8988T (cell line): ENCODE data around the gene MRTFB.

Experiments used
- DNase-seq: peaks from one replicate; pipeline ENCODE4 v3.0.0; 2011

MRTFB gene

GRCh38 chr16:14069818-14070217 lies 1.3 kb upstream of the MRTFB start:
- no peak for DNase-seq

- DNase-seq: no peak
These were observed 603 bp upstream of the MRTFB start for GRCh38 chr16:14070555-14070876.

GRCh38 chr16:14071576-14072271 lies 605 bp downstream of the MRTFB start:
- no peak for DNase-seq

GRCh38 chr16:14072360-14072759 lies 1.2 kb downstream of the MRTFB start:
- DNase-seq: no peak

- no peak for DNase-seq
These were observed 3.4 kb downstream of the MRTFB start for GRCh38 chr16:14074544-14074943.

GRCh38 chr16:14077918-14078317 lies 6.8 kb downstream of the MRTFB start:
- DNase-seq: no peak

GRCh38 chr16:14086477-14086876 lies 15.4 kb downstream of the MRTFB start:
- DNase-seq: no peak

- no peak for DNase-seq
These were observed 16.1 kb downstream of the MRTFB start for GRCh38 chr16:14087181-14087580.

GRCh38 chr16:14087590-14088154 lies 16.6 kb downstream of the MRTFB start:
- DNase-seq: no peak

- no peak for DNase-seq
These were observed 17.1 kb downstream of the MRTFB start for GRCh38 chr16:14088155-14088753.

GRCh38 chr16:14089283-14089823 lies 18.2 kb downstream of the MRTFB start:
- no peak for DNase-seq

GRCh38 chr16:14092561-14092960 lies 21.4 kb downstream of the MRTFB start:
- DNase-seq: no peak

- no peak for DNase-seq
These were observed 24.9 kb downstream of the MRTFB start for GRCh38 chr16:14095883-14096551.

GRCh38 chr16:14097182-14097959 lies 26.3 kb downstream of the MRTFB start:
- no peak for DNase-seq

- no peak for DNase-seq
These were observed 27.0 kb downstream of the MRTFB start for GRCh38 chr16:14098081-14098480.

GRCh38 chr16:14100825-14101224 lies 29.7 kb downstream of the MRTFB start:
- no peak for DNase-seq

- no peak for DNase-seq
These were observed 30.3 kb downstream of the MRTFB start for GRCh38 chr16:14101415-14101814.

GRCh38 chr16:14102925-14103720 lies 32.0 kb downstream of the MRTFB start:
- no peak for DNase-seq

GRCh38 chr16:14104066-14104465 lies 32.9 kb downstream of the MRTFB start:
- DNase-seq: no peak

GRCh38 chr16:14105760-14106375 lies 34.7 kb downstream of the MRTFB start:
- no peak for DNase-seq

- DNase-seq: no peak
These were observed 35.3 kb downstream of the MRTFB start for GRCh38 chr16:14106457-14106856.

GRCh38 chr16:14106961-14107360 lies 35.8 kb downstream of the MRTFB start:
- DNase-seq: no peak
